GM19438 (cell line): ENCODE measurements around the gene ZNF592.

ENCODE experiments used
- ATAC-seq: cut with Tn5 transposase; IDR thresholded peaks from one replicate; pipeline ENCODE4 v1.9.1; 2021; ENCODE audit warnings: low read depth; ENCODE audit not compliant: unreplicated experiment

ZNF592 gene

DNA sequence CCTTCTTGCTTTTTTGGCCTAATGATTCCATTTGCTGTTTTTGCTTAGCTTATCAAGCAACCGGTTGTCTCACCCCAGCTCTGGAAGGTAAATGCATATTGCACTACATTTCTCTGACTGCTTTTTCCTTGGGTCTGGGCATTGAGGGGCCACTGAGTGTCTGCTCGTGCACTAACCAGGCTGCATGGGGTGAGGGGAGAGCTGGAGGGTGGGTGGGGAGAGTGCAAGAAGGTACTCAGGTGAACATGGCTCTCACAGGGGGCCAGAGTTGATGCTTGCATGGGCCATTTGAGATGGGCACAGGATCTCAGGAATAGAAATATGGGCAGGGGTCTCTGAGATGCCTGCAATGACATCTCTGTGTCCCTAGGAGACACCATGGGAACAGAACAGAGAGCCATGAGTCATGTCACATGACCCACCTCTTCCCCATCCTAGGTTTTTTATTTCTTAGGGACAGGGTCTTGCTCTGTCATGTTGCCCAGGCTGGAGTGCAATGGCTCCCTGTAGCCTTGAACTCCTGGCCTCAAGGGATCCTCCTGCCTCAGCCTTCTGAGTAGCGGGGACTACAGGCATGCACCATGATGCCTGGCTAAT, 75.0 kb downstream of the ZNF592 start:
- ATAC-seq = no peak

GRCh38 chr15:84824260-84825007, 76.0 kb downstream of the ZNF592 start:
- ATAC-seq = no peak

DNA sequence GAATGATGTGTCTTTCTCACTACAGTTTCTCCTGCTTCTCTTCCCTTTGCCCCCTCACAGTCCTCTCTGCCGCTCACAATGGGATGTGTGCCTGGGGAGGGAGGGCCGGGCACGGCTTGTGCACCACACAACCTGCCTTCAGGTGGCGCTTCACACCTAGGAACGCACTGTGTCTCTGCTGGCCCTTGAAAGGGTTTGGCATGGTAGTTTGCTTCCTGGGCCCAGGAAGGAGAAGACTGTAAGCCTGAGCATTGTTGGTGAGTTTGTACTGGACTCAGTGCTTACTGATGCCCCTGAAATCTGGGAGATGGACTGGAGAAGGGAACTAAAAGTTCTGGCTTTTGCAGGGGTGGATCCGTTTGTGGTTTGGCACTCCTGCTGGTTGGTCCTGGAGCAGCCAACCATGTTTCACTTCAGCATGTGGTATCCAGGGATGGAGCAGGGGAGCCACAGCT, 78.0 kb downstream of the ZNF592 start:
- ATAC-seq = no peak

- no peak for ATAC-seq
These were observed 78.9 kb downstream of the ZNF592 start for GRCh38 chr15:84827246-84827645.

DNA sequence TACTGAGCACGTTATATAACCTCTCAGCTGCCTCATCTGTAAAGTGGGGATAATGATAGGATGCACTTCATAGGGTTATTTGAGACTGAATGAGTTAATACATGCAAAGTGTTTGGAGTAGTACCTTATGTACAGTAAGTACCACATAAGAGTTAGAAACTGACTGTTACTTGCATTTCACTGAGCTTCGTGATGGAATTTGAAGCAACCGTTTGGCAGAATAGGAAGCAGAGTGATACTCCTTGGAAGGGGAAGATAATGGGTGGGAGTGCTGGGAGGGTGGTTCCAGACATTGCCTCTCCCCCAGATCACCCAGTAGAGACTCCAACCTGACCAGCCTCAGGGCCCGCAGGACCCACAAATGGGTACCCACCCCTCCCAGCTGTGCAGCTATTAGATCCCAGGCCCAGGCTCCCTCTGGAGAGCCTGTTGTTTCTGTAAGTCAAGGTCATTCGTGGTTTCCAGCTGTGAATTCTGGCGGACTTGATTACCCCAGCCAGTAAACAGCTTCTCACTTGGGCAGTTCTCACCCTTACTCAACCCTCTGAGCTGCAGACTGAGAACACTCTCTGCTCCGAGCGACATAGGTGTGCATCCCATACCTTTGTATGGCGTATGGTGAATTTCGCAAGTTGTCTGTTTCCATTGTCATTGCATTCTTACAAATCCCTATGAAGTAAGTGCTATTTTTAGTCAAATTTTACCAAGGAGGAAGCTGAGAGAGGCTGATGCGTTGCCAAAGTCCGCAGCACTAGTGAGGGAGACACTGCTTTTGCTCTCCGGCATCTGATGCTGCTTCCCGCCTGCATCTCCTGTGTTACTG, 79.9 kb downstream of the ZNF592 start:
- no peak for ATAC-seq

- ATAC-seq = no peak
These were observed 81.0 kb downstream of the ZNF592 start for GRCh38 chr15:84829428-84829827.

GRCh38 chr15:84830036-84830435, 81.6 kb downstream of the ZNF592 start:
- no peak for ATAC-seq

- no peak for ATAC-seq
These were observed 82.6 kb downstream of the ZNF592 start for GRCh38 chr15:84831028-84831427.

- no peak for ATAC-seq
These were observed 83.2 kb downstream of the ZNF592 start for GRCh38 chr15:84831613-84832012.

DNA sequence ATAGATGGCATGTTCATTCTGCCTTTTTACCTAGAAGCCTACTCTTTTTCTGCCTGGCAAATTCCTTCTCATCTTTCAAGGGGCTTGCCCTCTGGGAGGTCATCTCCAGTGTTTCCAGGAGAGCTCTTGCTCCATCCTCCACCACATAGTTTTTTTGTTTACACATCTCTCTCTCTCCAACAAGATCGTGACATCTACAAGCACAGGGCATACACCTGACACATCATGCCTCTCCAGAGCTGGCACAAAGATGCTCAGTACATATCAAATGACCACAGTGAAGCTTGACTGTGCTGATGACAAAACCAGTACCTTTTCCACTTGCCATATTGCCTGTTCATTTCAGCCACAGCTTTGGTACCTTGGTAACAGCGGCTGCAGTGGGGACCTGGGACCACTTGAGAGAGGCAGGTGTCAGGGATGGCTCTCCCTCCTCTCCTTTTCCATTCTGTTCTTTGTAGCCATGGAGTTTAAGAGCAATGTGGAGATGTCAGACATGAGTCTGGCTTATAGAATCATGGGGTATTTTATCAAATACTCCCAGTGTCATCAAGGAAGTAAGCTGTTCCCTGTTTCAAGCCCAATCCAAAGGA, 84.2 kb downstream of the ZNF592 start:
- ATAC-seq = no peak

GRCh38 chr15:84833447-84834228, 85.2 kb downstream of the ZNF592 start:
- no peak for ATAC-seq

- ATAC-seq = no peak
These were observed 86.0 kb downstream of the ZNF592 start for GRCh38 chr15:84834229-84834955.

- no peak for ATAC-seq
These were observed 86.6 kb downstream of the ZNF592 start for GRCh38 chr15:84834969-84835368.

- ATAC-seq = no peak
These were observed 87.4 kb downstream of the ZNF592 start for GRCh38 chr15:84835661-84836337.

DNA sequence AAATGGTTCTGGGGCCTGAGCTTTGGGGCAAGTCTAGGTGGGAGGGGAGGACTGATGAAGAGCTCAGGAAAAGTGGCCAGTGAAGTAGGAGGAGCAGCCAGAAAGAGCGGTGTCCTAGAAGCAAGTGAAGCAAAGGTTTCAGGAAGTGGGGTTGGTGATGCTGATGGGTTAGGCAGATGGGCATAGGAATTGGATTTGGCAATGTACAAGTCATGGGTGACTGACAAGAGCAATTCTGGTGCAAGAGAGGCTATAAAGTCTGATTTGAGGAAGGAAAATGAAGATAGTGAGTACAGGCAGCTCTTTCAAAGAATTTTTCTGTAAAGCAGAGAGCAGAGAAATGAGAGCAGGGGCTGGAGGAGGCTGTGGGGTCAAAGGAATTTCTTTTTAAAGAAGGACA, 88.5 kb downstream of the ZNF592 start:
- no peak for ATAC-seq

GRCh38 chr15:84839714-84840113, 91.3 kb downstream of the ZNF592 start:
- ATAC-seq = no peak

GRCh38 chr15:84840255-84840654, 91.9 kb downstream of the ZNF592 start:
- ATAC-seq = no peak

GRCh38 chr15:84840741-84841429, 92.5 kb downstream of the ZNF592 start:
- ATAC-seq = no peak

DNA sequence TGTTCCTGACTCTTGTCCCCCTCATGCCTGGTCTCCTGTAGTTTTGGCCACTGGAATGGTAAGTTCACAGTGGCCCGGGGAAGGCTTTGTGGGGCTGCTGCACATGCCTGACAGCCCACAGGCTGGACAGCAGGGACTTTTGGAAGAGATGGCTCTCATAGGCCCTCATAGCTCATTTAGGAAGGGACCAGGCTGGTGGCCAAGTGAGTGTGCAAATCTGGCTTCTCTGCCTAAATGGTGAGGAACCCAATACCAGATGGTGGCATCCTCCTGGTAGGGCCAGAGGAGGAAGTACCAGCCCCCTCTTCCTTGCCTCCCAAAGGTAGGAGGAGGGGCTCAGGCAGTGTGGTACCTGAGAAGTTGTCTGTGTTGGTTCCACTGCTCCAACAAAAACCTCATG, 94.4 kb downstream of the ZNF592 start:
- no peak for ATAC-seq
